ENCODE measurements around the gene SLC2A11. TPM values are rescaled to one million over a fixed set of nuclear protein-coding genes. Genes with fewer than 3 reads are reported as not detected.

The SLC2A11 gene
- total and polyA plus RNA-seq, 9 of the 15 experiments (the other 6 are each of a cell fraction or from before 2014, with no cell fraction given), result 0.44 to 2.7 (median 2.1) TPM

DNA sequence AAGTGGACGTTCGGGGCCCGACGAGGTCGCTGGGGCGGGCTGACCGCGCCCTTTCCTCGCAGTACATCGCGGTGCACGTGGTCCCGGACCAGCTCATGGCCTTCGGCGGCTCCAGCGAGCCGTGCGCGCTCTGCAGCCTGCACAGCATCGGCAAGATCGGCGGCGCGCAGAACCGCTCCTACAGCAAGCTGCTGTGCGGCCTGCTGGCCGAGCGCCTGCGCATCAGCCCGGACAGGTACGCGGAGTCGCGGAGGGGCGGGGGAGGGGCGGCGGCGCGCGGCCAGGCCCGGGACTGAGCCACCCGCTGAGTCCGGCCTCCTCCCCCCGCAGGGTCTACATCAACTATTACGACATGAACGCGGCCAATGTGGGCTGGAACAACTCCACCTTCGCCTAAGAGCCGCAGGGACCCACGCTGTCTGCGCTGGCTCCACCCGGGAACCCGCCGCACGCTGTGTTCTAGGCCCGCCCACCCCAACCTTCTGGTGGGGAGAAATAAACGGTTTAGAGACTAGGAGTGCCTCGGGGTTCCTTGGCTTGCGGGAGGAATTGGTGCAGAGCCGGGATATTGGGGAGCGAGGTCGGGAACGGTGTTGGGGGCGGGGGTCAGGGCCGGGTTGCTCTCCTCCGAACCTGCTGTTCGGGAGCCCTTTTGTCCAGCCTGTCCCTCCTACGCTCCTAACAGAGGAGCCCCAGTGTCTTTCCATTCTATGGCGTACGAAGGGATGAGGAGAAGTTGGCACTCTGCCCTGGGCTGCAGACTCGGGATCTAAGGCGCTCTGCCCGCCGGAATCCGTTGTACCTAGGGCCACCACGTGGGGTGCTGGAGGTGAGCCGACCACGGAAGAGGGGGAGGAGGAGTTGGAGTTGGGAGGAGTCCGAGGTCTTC is 37.3 kb downstream of the SLC2A11 start (continued):
- TF ChIP-seq, protein P1, sequence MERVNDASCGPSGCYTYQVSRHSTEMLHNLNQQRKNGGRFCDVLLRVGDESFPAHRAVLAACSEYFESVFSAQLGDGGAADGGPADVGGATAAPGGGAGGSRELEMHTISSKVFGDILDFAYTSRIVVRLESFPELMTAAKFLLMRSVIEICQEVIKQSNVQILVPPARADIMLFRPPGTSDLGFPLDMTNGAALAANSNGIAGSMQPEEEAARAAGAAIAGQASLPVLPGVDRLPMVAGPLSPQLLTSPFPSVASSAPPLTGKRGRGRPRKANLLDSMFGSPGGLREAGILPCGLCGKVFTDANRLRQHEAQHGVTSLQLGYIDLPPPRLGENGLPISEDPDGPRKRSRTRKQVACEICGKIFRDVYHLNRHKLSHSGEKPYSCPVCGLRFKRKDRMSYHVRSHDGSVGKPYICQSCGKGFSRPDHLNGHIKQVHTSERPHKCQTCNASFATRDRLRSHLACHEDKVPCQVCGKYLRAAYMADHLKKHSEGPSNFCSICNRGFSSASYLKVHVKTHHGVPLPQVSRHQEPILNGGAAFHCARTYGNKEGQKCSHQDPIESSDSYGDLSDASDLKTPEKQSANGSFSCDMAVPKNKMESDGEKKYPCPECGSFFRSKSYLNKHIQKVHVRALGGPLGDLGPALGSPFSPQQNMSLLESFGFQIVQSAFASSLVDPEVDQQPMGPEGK (CRISPR knock-in tag; IDR thresholded peaks at IDR 0.05; ENCODE audit: borderline replicate concordance), result no peak
- TF ChIP-seq XRCC4 (IDR thresholded peaks at IDR 0.05; ENCODE audit: extremely low read depth, insufficient read depth, insufficient read length), result no peak
- TF ChIP-seq NRF1 (conservative IDR thresholded peaks at IDR 0.05 in 1 of 2, IDR thresholded peaks at IDR 0.05 in 1 of 2), result peak; percentile 92 to 93
- peak; percentile 21 for TF ChIP-seq POLR2B (IDR thresholded peaks at IDR 0.05; ENCODE audit: low read depth, partially characterized antibody)
- TF ChIP-seq CREM (IDR thresholded peaks at IDR 0.05; ENCODE audit: low read depth), result 0 out of 2 replicates have a peak, but pooled peaks have one; percentile 9
- TF ChIP-seq ZNF263 (CRISPR knock-in tag; IDR thresholded peaks at IDR 0.05; ENCODE audit: borderline replicate concordance), result peak; percentile 83; the same call in 1 of the 2 replicates
- no peak for TF ChIP-seq CHD2 (IDR thresholded peaks at IDR 0.05; ENCODE audit: low read depth, low read length)
- TF ChIP-seq ZBTB17 (CRISPR knock-in tag; IDR thresholded peaks at IDR 0.05), result no peak
- no peak for TF ChIP-seq NR1H2 (CRISPR knock-in tag; IDR thresholded peaks at IDR 0.05)
- TF ChIP-seq PHF8 (IDR thresholded peaks at IDR 0.05; ENCODE audit: borderline replicate concordance, low read length), result no peak
- TF ChIP-seq PCBP2 (IDR thresholded peaks at IDR 0.05; ENCODE audit: low read depth, low read length, poor library complexity, severe bottlenecking), result no peak
- no peak for TF ChIP-seq MTA2 (IDR thresholded peaks at IDR 0.05; ENCODE audit: low read depth)
- no peak for TF ChIP-seq HDAC6 (IDR thresholded peaks at IDR 0.05; ENCODE audit: low read depth, low read length)
- TF ChIP-seq CCAR2 (IDR thresholded peaks at IDR 0.05; ENCODE audit: low read depth, low read length), result no peak
- TF ChIP-seq, protein P2, sequence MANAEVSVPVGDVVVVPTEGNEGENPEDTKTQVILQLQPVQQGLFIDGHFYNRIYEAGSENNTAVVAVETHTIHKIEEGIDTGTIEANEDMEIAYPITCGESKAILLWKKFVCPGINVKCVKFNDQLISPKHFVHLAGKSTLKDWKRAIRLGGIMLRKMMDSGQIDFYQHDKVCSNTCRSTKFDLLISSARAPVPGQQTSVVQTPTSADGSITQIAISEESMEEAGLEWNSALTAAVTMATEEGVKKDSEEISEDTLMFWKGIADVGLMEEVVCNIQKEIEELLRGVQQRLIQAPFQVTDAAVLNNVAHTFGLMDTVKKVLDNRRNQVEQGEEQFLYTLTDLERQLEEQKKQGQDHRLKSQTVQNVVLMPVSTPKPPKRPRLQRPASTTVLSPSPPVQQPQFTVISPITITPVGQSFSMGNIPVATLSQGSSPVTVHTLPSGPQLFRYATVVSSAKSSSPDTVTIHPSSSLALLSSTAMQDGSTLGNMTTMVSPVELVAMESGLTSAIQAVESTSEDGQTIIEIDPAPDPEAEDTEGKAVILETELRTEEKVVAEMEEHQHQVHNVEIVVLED (CRISPR knock-in tag; IDR thresholded peaks at IDR 0.05), result no peak
- no peak for TF ChIP-seq HMG20A (CRISPR knock-in tag; conservative IDR thresholded peaks at IDR 0.05)
- no peak for TF ChIP-seq ZNF311 (CRISPR knock-in tag; IDR thresholded peaks at IDR 0.05)
- peak; percentile 54; the same call in 1 of the 2 replicates for TF ChIP-seq RNF2 (IDR thresholded peaks at IDR 0.05)
- no peak for TF ChIP-seq CBFA2T2 (conservative IDR thresholded peaks at IDR 0.05)
- TF ChIP-seq ATF1 (CRISPR knock-in tag; IDR thresholded peaks at IDR 0.05), result no peak
- TF ChIP-seq ATF1 (tag; IDR thresholded peaks at IDR 0.05), result no peak
- no peak for TF ChIP-seq BRCA1 (IDR thresholded peaks at IDR 0.05)
- TF ChIP-seq BRCA1 (CRISPR knock-in tag; IDR thresholded peaks at IDR 0.05), result no peak
- TF ChIP-seq ATF7 (IDR thresholded peaks at IDR 0.05), result no peak
- no peak for TF ChIP-seq TSC22D4 (tag; IDR thresholded peaks at IDR 0.05)
- no peak for TF ChIP-seq C11orf30 (IDR thresholded peaks at IDR 0.05; ENCODE audit: low read depth)
- TF ChIP-seq RBM14 (IDR thresholded peaks at IDR 0.05; ENCODE audit: borderline replicate concordance, insufficient read depth, low read depth, low read length), result no peak
- 0 out of 2 replicates have a peak, but pooled peaks have one; percentile 13 for TF ChIP-seq CBX1 (IDR thresholded peaks at IDR 0.05; ENCODE audit: low read depth)
- no peak for TF ChIP-seq NUFIP1 (IDR thresholded peaks at IDR 0.05; ENCODE audit: partially characterized antibody)
